22Rv1 (cell line): Measurements from ENCODE around the gene FN3K.

ENCODE experiments used
- ZFX ChIP-seq: fragments of 450-650 bp; IDR thresholded peaks from 2 replicates; pipeline ENCODE4 v1.6.1; 2017; ENCODE audit warnings: antibody characterized with exemption, borderline replicate concordance
- TF ChIP-seq, protein P1 (sequence below): fragments of 450-650 bp; IDR thresholded peaks from 2 replicates; pipeline ENCODE4 v1.5.1; 2017; ENCODE audit warnings: mild to moderate bottlenecking

- TF ChIP-seq, protein P1, sequence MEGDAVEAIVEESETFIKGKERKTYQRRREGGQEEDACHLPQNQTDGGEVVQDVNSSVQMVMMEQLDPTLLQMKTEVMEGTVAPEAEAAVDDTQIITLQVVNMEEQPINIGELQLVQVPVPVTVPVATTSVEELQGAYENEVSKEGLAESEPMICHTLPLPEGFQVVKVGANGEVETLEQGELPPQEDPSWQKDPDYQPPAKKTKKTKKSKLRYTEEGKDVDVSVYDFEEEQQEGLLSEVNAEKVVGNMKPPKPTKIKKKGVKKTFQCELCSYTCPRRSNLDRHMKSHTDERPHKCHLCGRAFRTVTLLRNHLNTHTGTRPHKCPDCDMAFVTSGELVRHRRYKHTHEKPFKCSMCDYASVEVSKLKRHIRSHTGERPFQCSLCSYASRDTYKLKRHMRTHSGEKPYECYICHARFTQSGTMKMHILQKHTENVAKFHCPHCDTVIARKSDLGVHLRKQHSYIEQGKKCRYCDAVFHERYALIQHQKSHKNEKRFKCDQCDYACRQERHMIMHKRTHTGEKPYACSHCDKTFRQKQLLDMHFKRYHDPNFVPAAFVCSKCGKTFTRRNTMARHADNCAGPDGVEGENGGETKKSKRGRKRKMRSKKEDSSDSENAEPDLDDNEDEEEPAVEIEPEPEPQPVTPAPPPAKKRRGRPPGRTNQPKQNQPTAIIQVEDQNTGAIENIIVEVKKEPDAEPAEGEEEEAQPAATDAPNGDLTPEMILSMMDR: no peak
- no peak for TF ChIP-seq ZFX
These were observed 48.1 kb downstream of the FN3K start for GRCh38 chr17:82783498-82783897.
